Vagina (tissue), 2 donors: ENCODE results near the gene SH3GL3. TPM values are rescaled to one million over a fixed set of nuclear protein-coding genes. Genes with fewer than 3 reads are reported as not detected.

Experiments used
- DNase-seq, 2 donors: peaks; one replicate each; pipeline ENCODE4 v3.0.0-alpha.2; 2017; ENCODE audit errors: extremely low spot score in 2 of 2
- H3K27ac ChIP-seq: fragments of 200-600 bp; sonication (generic); one replicate; pipeline ENCODE4 v1.5.1; 2019
- H3K27me3 ChIP-seq: fragments of 200-600 bp; sonication (generic); one replicate; pipeline ENCODE4 v1.5.1; 2019
- H3K36me3 ChIP-seq, 2 donors: fragments of 200-600 bp; sonication (generic); one replicate each; pipeline ENCODE4 v1.5.1; 2017 to 2019
- H3K4me1 ChIP-seq: fragments of 200-600 bp; sonication (generic); one replicate; pipeline ENCODE4 v1.5.1; 2019
- H3K4me3 ChIP-seq, 2 donors: fragments of 200-600 bp; sonication (generic); 1 replicate in 1 of 2; 2 replicates in 1 of 2; pipeline ENCODE4 v1.5.1; 2016 to 2019
- H3K9me3 ChIP-seq: fragments of 200-600 bp; sonication (generic); one replicate; pipeline ENCODE4 v1.5.1; 2019
- POLR2A ChIP-seq, 2 donors: fragments of 450-650 bp; IDR thresholded peaks; one replicate each; pipeline ENCODE4 v1.6.1; 2017; ENCODE audit warnings: antibody characterized with exemption in 2 of 2, mild to moderate bottlenecking in 2 of 2, moderate library complexity in 2 of 2
- POLR2AphosphoS5 ChIP-seq, 2 donors: sonication (generic); formaldehyde crosslinking; IDR thresholded peaks; one replicate each; pipeline ENCODE4 v1.9.0; 2017; ENCODE audit warnings: antibody characterized with exemption in 2 of 2, mild to moderate bottlenecking in 2 of 2, low read depth in 1 of 2; ENCODE audit not compliant: insufficient read depth in 1 of 2
- intact Hi-C: fragments of 100-400 bp; cut with DNase I; formaldehyde crosslinking; loops from one replicate; pipeline ENCODE4 v1.15.1; 2023
- total RNA-seq: library from RNA; depleted of rRNA; stranded (reverse); fragments of >200 nt; gene quantifications from one replicate; pipeline ENCODE4 v1.2.3, GENCODE V29; 2016
- TF ChIP-seq, protein P1 (sequence below), 3 experiments: fragments of 450-650 bp in 2 of 3; fragments of 200-600 bp in 1 of 3; sonication (generic) in 1 of 3; IDR thresholded peaks; one replicate each; pipeline ENCODE4 v1.5.1; 2017 to 2019; ENCODE audit warnings: antibody characterized with exemption in 3 of 3, mild to moderate bottlenecking in 2 of 3, moderate library complexity in 2 of 3

SH3GL3 gene
- total RNA-seq, 1 donor from 2014 or later = 3.9 TPM

DNA sequence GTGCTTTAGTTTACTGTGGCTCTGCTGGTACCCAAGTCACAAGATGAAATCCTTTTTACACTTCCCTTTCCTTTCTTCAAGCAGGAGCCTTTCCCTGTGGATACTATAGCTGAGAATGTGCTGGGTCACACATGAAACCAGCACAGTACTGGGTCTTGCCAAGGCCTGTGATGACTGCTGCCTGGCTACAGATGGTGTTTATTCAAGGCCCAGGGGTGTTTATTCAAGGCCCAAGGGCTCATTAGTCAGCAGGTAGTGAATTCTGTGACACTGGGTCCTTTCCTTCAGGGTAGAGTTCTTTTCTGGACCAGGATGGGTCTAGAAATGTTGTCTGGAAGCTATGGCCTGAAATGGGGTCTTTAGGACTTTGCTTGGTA lies 99.4 kb downstream of the SH3GL3 start:
- H3K27ac ChIP-seq = no peak overlapping the region
- intact Hi-C loops = no loop called here
- DNase-seq = no peak

DNA sequence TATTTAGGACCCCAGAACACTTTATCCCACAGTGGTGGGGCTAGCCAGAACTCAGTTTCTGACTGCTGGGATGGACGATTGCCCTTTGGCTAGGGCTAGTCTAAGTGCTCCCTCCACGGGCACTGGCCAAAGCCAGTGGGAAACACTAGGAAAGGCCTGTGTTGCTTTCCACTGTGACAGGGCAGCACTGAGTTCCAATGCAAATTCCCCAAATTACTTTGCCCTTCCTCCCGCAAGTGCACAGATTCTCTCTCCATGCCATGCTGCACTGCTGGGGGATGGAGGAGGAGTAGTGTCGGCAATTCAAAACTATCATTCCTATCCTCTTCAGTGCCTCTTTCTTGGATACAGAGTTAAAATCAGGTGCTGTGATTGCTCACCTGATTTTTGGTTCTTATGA lies 100.0 kb downstream of the SH3GL3 start:
- no peaks in the 10 kb centered on the region for H3K27me3 ChIP-seq
- TF ChIP-seq POLR2A (IDR thresholded peaks at IDR 0.05) (no peak), POLR2AphosphoS5 (IDR thresholded peaks at IDR 0.05; ENCODE audit: insufficient read depth in 1 of 2, low read depth in 1 of 2) (no peak)
- intact Hi-C loops = no loop called here
- H3K36me3 ChIP-seq = no peaks in the 10 kb centered on the region
- H3K27ac ChIP-seq = no peak overlapping the region
- DNase-seq = no peak
- H3K4me1 ChIP-seq = no peaks in the 10 kb centered on the region
- H3K9me3 ChIP-seq = no peaks in the 10 kb centered on the region
- no peak overlapping the region for H3K4me3 ChIP-seq

More for the DNA sequence above, 99.4 kb downstream of the SH3GL3 start:
- H3K4me3 ChIP-seq = no peak overlapping the region
- H3K9me3 ChIP-seq = no peaks in the 10 kb centered on the region
- H3K27me3 ChIP-seq = no peaks in the 10 kb centered on the region
- no peak for TF ChIP-seq POLR2A (IDR thresholded peaks at IDR 0.05)
- no peak for TF ChIP-seq POLR2AphosphoS5 (IDR thresholded peaks at IDR 0.05; ENCODE audit: insufficient read depth in 1 of 2, low read depth in 1 of 2)
- TF ChIP-seq, protein P1, sequence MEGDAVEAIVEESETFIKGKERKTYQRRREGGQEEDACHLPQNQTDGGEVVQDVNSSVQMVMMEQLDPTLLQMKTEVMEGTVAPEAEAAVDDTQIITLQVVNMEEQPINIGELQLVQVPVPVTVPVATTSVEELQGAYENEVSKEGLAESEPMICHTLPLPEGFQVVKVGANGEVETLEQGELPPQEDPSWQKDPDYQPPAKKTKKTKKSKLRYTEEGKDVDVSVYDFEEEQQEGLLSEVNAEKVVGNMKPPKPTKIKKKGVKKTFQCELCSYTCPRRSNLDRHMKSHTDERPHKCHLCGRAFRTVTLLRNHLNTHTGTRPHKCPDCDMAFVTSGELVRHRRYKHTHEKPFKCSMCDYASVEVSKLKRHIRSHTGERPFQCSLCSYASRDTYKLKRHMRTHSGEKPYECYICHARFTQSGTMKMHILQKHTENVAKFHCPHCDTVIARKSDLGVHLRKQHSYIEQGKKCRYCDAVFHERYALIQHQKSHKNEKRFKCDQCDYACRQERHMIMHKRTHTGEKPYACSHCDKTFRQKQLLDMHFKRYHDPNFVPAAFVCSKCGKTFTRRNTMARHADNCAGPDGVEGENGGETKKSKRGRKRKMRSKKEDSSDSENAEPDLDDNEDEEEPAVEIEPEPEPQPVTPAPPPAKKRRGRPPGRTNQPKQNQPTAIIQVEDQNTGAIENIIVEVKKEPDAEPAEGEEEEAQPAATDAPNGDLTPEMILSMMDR (IDR thresholded peaks at IDR 0.05) = no peak
- H3K4me1 ChIP-seq = no peaks in the 10 kb centered on the region
- no peaks in the 10 kb centered on the region for H3K36me3 ChIP-seq

DNA sequence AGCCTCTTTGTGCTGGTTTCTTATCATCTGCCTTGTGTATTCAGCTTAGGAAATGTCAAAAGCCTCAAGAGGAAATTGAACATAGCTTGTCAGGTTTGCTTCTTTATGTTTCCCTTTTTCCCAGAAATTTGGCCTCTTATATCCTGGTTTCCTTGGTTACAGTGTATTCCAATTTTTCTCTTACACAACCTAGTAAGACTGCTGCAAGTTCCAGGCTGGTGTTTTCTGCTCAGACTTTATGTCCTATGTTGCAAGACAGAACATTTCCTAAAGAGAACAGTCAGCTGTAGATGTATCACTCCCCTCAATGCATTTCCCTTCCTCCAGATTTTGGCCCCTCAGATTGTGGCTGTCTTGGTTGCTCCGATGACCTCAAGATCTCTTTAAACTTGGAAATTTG lies 102.5 kb downstream of the SH3GL3 start:
- Histone ChIP-seq H3K27me3 (no peaks in the 10 kb centered on the region), H3K27ac (no peak overlapping the region), H3K36me3 (no peaks in the 10 kb centered on the region), H3K4me3 (no peak overlapping the region), H3K9me3 (no peaks in the 10 kb centered on the region), H3K4me1 (no peaks in the 10 kb centered on the region)
- no peak for DNase-seq
- TF ChIP-seq, protein P1 (IDR thresholded peaks at IDR 0.05) = no peak
- TF ChIP-seq POLR2A (IDR thresholded peaks at IDR 0.05) = no peak
- no peak for TF ChIP-seq POLR2AphosphoS5 (IDR thresholded peaks at IDR 0.05; ENCODE audit: insufficient read depth in 1 of 2, low read depth in 1 of 2)
- intact Hi-C loops = loop anchor here (10.0 kb wide), 1 partner anchor 105 kb away; the partner anchor contains the start of gene SH3GL3

DNA sequence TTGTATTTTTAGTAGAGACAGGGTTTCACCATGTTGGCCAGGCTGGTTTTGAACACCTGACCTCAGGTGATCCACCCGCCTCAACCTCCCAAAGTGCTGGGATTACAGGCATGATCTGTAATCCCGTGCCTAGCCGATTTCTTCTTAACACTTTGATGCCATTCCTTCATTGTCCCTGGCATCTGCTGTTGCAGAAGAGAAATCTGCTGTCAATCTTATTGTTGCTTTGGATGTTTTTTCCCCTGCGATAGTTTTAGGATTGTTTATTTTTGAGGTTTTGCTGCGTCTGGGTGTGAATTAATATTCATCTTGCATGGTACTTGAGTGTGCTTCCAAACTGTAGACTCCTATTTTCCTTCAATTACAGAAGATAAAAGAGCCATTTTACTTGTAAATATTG lies 107.4 kb downstream of the SH3GL3 start:
- H3K27me3 ChIP-seq = no peaks in the 10 kb centered on the region
- H3K36me3 ChIP-seq = no peaks in the 10 kb centered on the region
- H3K4me3 ChIP-seq = no peak overlapping the region
- no peaks in the 10 kb centered on the region for H3K9me3 ChIP-seq
- H3K4me1 ChIP-seq = no peaks in the 10 kb centered on the region
- TF ChIP-seq, protein P1 (IDR thresholded peaks at IDR 0.05) = no peak
- no peak for TF ChIP-seq POLR2A (IDR thresholded peaks at IDR 0.05)
- TF ChIP-seq POLR2AphosphoS5 (IDR thresholded peaks at IDR 0.05; ENCODE audit: insufficient read depth in 1 of 2, low read depth in 1 of 2) = no peak
- DNase-seq = no peak
- no peak overlapping the region for H3K27ac ChIP-seq
- intact Hi-C loops = loop anchor here (10.0 kb wide), 1 partner anchor 110 kb away; the partner anchor contains the start of gene SH3GL3

DNA sequence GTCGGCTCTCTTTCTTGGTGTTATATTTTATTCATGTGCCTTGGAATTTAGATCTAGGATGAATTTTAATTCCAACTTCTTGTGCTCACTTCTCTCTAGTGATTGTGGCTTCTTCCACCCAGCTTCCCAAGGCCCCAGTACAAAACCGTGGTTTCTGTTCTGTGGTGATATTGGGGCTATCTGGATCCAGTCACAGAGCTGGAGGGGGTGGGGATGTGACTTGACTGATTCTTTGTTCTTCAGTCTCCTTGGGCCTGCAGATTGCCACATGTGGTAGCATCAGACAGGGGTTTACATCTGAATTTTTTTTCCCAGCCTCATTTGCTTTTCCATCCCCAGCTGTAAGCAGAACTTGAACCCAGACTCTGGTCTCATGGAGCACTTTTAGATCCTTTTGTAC lies 108.2 kb downstream of the SH3GL3 start:
- TF ChIP-seq, protein P1 (IDR thresholded peaks at IDR 0.05) = no peak
- TF ChIP-seq POLR2A (IDR thresholded peaks at IDR 0.05) (no peak), POLR2AphosphoS5 (IDR thresholded peaks at IDR 0.05; ENCODE audit: insufficient read depth in 1 of 2, low read depth in 1 of 2) (no peak)
- no peak for DNase-seq
- Histone ChIP-seq H3K27me3 (no peaks in the 10 kb centered on the region), H3K36me3 (no peaks in the 10 kb centered on the region), H3K27ac (no peak overlapping the region), H3K9me3 (no peaks in the 10 kb centered on the region), H3K4me1 (no peaks in the 10 kb centered on the region), H3K4me3 (no peak overlapping the region)
- intact Hi-C loops = loop anchor here (10.0 kb wide), 1 partner anchor 111 kb away; the partner anchor contains the start of gene SH3GL3
